T-helper 2 cell (primary cell): ENCODE data around the gene VIT.

Experiments used
- DNase-seq, 5 experiments: peaks; one replicate each; pipeline versions ENCODE4 v3.0.0 to v3.0.0-alpha.2; 2012 to 2022

The VIT gene

GRCh38 chr2:36711741-36712314 is 15.3 kb downstream of the VIT start:
- DNase-seq = no peak

- DNase-seq = no peak
These were observed 16.8 kb downstream of the VIT start for GRCh38 chr2:36713310-36713709.

- no peak for DNase-seq
These were observed 19.6 kb downstream of the VIT start for GRCh38 chr2:36716111-36716510.

GRCh38 chr2:36717603-36718266 is 21.2 kb downstream of the VIT start:
- no peak for DNase-seq

- no peak for DNase-seq
These were observed 31.0 kb downstream of the VIT start for GRCh38 chr2:36727550-36727949.

GRCh38 chr2:36729067-36729466 is 32.6 kb downstream of the VIT start:
- no peak for DNase-seq

- DNase-seq = no peak
These were observed 35.6 kb downstream of the VIT start for GRCh38 chr2:36731941-36732672.

GRCh38 chr2:36732673-36733036 is 36.1 kb downstream of the VIT start:
- DNase-seq = no peak

- DNase-seq = no peak
These were observed 36.7 kb downstream of the VIT start for GRCh38 chr2:36733215-36733614.

- DNase-seq = no peak
These were observed 37.8 kb downstream of the VIT start for GRCh38 chr2:36734304-36734703.

GRCh38 chr2:36737131-36737750 is 40.7 kb downstream of the VIT start:
- DNase-seq = no peak

GRCh38 chr2:36740061-36740460 is 43.6 kb downstream of the VIT start:
- DNase-seq = no peak

- no peak for DNase-seq
These were observed 44.8 kb downstream of the VIT start for GRCh38 chr2:36741188-36741837.

GRCh38 chr2:36743954-36744353 is 47.4 kb downstream of the VIT start:
- DNase-seq = no peak

- DNase-seq = no peak
These were observed 51.7 kb downstream of the VIT start for GRCh38 chr2:36748166-36748565.

GRCh38 chr2:36750101-36750500 is 53.6 kb downstream of the VIT start:
- DNase-seq = no peak

GRCh38 chr2:36753706-36754221 is 57.3 kb downstream of the VIT start:
- DNase-seq = no peak

GRCh38 chr2:36754578-36754977 is 58.1 kb downstream of the VIT start:
- no peak for DNase-seq

- DNase-seq = no peak
These were observed 59.9 kb downstream of the VIT start for GRCh38 chr2:36756438-36756837.

- no peak for DNase-seq
These were observed 66.4 kb downstream of the VIT start for GRCh38 chr2:36762764-36763490.

- no peak for DNase-seq
These were observed 72.6 kb downstream of the VIT start for GRCh38 chr2:36769106-36769505.
